Stimulated activated naive B cell treated with anti-CD40 and anti-IgM and Interleukin-4, amounts not matched to agents 10 μg/mL and 1 μg/mL and 100 μg/mL, for 72 hours (primary cell): ENCODE data around the gene PRDX5.
"Not testable (repeated sequence)": the region's sequence is repeated elsewhere in the genome, so short reads cannot be mapped to it uniquely, and the experiment has no call there.

Experiments used
- ATAC-seq, 2 donors: fragments of 150-1000 bp; cut with Tn5 transposase; replicated peaks; 2 replicates each; pipeline ENCODE4 v1.10.0; 2021; ENCODE audit warnings: moderate library complexity in 1 of 2
- DNase-seq: peaks from one replicate; pipeline ENCODE4 v3.0.0; 2021
- H3K27ac Mint-ChIP-seq: one replicate; pipeline ENCODE4 v1.8.0; 2022; ENCODE audit warnings: mild to moderate bottlenecking, mixed read lengths
- H3K27me3 Mint-ChIP-seq, 2 donors: one replicate each; pipeline ENCODE4 v1.8.0; 2022; ENCODE audit warnings: mixed read lengths in 2 of 2
- H3K36me3 Mint-ChIP-seq, 2 donors: one replicate each; pipeline ENCODE4 v1.8.0; 2022; ENCODE audit warnings: mixed read lengths in 2 of 2, mild to moderate bottlenecking in 1 of 2
- H3K4me1 Mint-ChIP-seq, 2 donors: one replicate each; pipeline ENCODE4 v1.8.0; 2022; ENCODE audit warnings: mixed read lengths in 2 of 2, mild to moderate bottlenecking in 1 of 2
- H3K4me3 Mint-ChIP-seq, 2 donors: one replicate each; pipeline ENCODE4 v1.8.0; 2022; ENCODE audit warnings: mild to moderate bottlenecking in 2 of 2, mixed read lengths in 2 of 2, moderate library complexity in 1 of 2
- H3K9me3 Mint-ChIP-seq, 2 donors: one replicate each; pipeline ENCODE4 v1.8.0; 2022; ENCODE audit warnings: mixed read lengths in 2 of 2, mild to moderate bottlenecking in 1 of 2

Gene PRDX5

GRCh38 chr11:64320556-64320955, 2.6 kb downstream of the PRDX5 start:
- H3K27ac Mint-ChIP-seq = no peak overlapping the region
- H3K4me3 Mint-ChIP-seq = no peak overlapping the region
- DNase-seq (no peak), ATAC-seq (no peak)
- peaks cover 51 to 53% of the 10 kb centered on the region in 2 donors for H3K36me3 Mint-ChIP-seq
- peaks cover 28 to 49% of the 10 kb centered on the region in 2 donors for H3K4me1 Mint-ChIP-seq
- H3K27me3 Mint-ChIP-seq = no peaks in the 10 kb centered on the region
- H3K9me3 Mint-ChIP-seq = no peaks in the 10 kb centered on the region

GRCh38 chr11:64321026-64321425, 3.1 kb downstream of the PRDX5 start:
- DNase-seq (no peak), ATAC-seq (no peak)
- Mint-ChIP-seq H3K27me3 (no peaks in the 10 kb centered on the region), H3K9me3 (no peaks in the 10 kb centered on the region), H3K4me1 (peaks cover 28 to 47% of the 10 kb centered on the region in 2 donors), H3K27ac (no peak overlapping the region), H3K36me3 (peaks cover 51 to 53% of the 10 kb centered on the region in 2 donors), H3K4me3 (no peak overlapping the region)

- ATAC-seq (no peak), DNase-seq (no peak)
- no peak overlapping the region for H3K4me3 Mint-ChIP-seq
- peaks cover 24 to 42% of the 10 kb centered on the region in 2 donors for H3K4me1 Mint-ChIP-seq
- H3K36me3 Mint-ChIP-seq = peaks cover 47 to 49% of the 10 kb centered on the region in 2 donors
- H3K9me3 Mint-ChIP-seq = no peaks in the 10 kb centered on the region
- H3K27me3 Mint-ChIP-seq = no peaks in the 10 kb centered on the region
- H3K27ac Mint-ChIP-seq = no peak overlapping the region
Measured at GRCh38 chr11:64321533-64321932, 3.6 kb downstream of the PRDX5 start.

- Mint-ChIP-seq H3K36me3 (peaks cover 37 to 41% of the 10 kb centered on the region in 2 donors), H3K4me3 (no peak overlapping the region), H3K27ac (no peak overlapping the region), H3K27me3 (no peaks in the 10 kb centered on the region), H3K9me3 (peaks cover 0 to 2% of the 10 kb centered on the region in 2 donors), H3K4me1 (peaks cover 18 to 30% of the 10 kb centered on the region in 2 donors)
- no peak for DNase-seq
- ATAC-seq = no peak
Measured at GRCh38 chr11:64322925-64323260, 5.0 kb downstream of the PRDX5 start.

- peaks cover 16 to 25% of the 10 kb centered on the region in 2 donors for H3K4me1 Mint-ChIP-seq
- DNase-seq (no peak), ATAC-seq (no peak)
- no peak overlapping the region for H3K27ac Mint-ChIP-seq
- no peak overlapping the region for H3K4me3 Mint-ChIP-seq
- no peaks in the 10 kb centered on the region for H3K27me3 Mint-ChIP-seq
- peaks cover 33 to 41% of the 10 kb centered on the region in 2 donors for H3K36me3 Mint-ChIP-seq
- H3K9me3 Mint-ChIP-seq = peaks cover 0 to 2% of the 10 kb centered on the region in 2 donors
Measured at GRCh38 chr11:64323373-64323772, 5.5 kb downstream of the PRDX5 start.

GRCh38 chr11:64323984-64324383, 6.1 kb downstream of the PRDX5 start:
- H3K9me3 Mint-ChIP-seq, H3K27me3 Mint-ChIP-seq, H3K4me3 Mint-ChIP-seq, H3K27ac Mint-ChIP-seq, ATAC-seq, DNase-seq: not testable (repeated sequence)
- peaks cover 15 to 20% of the 10 kb centered on the region in 2 donors for H3K4me1 Mint-ChIP-seq
- peaks cover 32 to 38% of the 10 kb centered on the region in 2 donors for H3K36me3 Mint-ChIP-seq

- DNase-seq (no peak), ATAC-seq (no peak)
- no peak overlapping the region for H3K4me3 Mint-ChIP-seq
- peaks cover 24 to 30% of the 10 kb centered on the region in 2 donors for H3K36me3 Mint-ChIP-seq
- peaks cover 0 to 2% of the 10 kb centered on the region in 2 donors for H3K9me3 Mint-ChIP-seq
- H3K4me1 Mint-ChIP-seq = peaks cover 9 to 11% of the 10 kb centered on the region in 2 donors
- H3K27me3 Mint-ChIP-seq = no peaks in the 10 kb centered on the region
- H3K27ac Mint-ChIP-seq = no peak overlapping the region
Measured at GRCh38 chr11:64324692-64325469, 7.0 kb downstream of the PRDX5 start.

GRCh38 chr11:64327375-64327774, 9.5 kb downstream of the PRDX5 start:
- Mint-ChIP-seq H3K4me1 (peaks cover 10 to 18% of the 10 kb centered on the region in 2 donors), H3K27ac (no peak overlapping the region), H3K36me3 (peaks cover 4 to 5% of the 10 kb centered on the region in 2 donors), H3K27me3 (no peaks in the 10 kb centered on the region), H3K9me3 (peaks cover 0 to 2% of the 10 kb centered on the region in 2 donors), H3K4me3 (no peak overlapping the region)
- ATAC-seq (no peak), DNase-seq (no peak)

GRCh38 chr11:64327993-64328392, 10.1 kb downstream of the PRDX5 start:
- Mint-ChIP-seq H3K4me3 (no peak overlapping the region), H3K36me3 (peaks cover 2 to 4% of the 10 kb centered on the region in 2 donors), H3K27ac (no peak overlapping the region), H3K27me3 (no peaks in the 10 kb centered on the region), H3K4me1 (peaks cover 10 to 18% of the 10 kb centered on the region in 2 donors), H3K9me3 (peaks cover 0 to 2% of the 10 kb centered on the region in 2 donors)
- no peak for ATAC-seq
- DNase-seq = no peak

GRCh38 chr11:64330888-64331287, 13.0 kb downstream of the PRDX5 start:
- no peak for DNase-seq
- H3K36me3 Mint-ChIP-seq = peaks cover 3 to 5% of the 10 kb centered on the region in 2 donors
- ATAC-seq = no peak
- H3K27ac Mint-ChIP-seq = no peak overlapping the region
- H3K4me1 Mint-ChIP-seq = peaks cover 23 to 32% of the 10 kb centered on the region in 2 donors
- H3K4me3 Mint-ChIP-seq = no peak overlapping the region
- no peaks in the 10 kb centered on the region for H3K27me3 Mint-ChIP-seq
- H3K9me3 Mint-ChIP-seq = peaks cover 0 to 2% of the 10 kb centered on the region in 2 donors

- DNase-seq (peak; percentile 90), ATAC-seq (peak; percentile 79 to 82)
- Mint-ChIP-seq H3K9me3 (peaks cover 0 to 2% of the 10 kb centered on the region in 2 donors), H3K27me3 (no peaks in the 10 kb centered on the region), H3K4me1 (peaks cover 23 to 39% of the 10 kb centered on the region in 2 donors), H3K36me3 (peaks cover 4 to 5% of the 10 kb centered on the region in 2 donors), H3K4me3 (peak overlapping the region; percentile 3 to 4), H3K27ac (peak overlapping the region; percentile 25)
Measured at GRCh38 chr11:64331569-64332371, 13.8 kb downstream of the PRDX5 start.

GRCh38 chr11:64333556-64333955, 15.6 kb downstream of the PRDX5 start:
- H3K4me1 Mint-ChIP-seq = peaks cover 23 to 39% of the 10 kb centered on the region in 2 donors
- H3K27ac Mint-ChIP-seq = no peak overlapping the region
- peaks cover 8 to 11% of the 10 kb centered on the region in 2 donors for H3K36me3 Mint-ChIP-seq
- ATAC-seq (no peak), DNase-seq (no peak)
- no peaks in the 10 kb centered on the region for H3K27me3 Mint-ChIP-seq
- no peaks in the 10 kb centered on the region for H3K9me3 Mint-ChIP-seq
- H3K4me3 Mint-ChIP-seq = no peak overlapping the region

GRCh38 chr11:64334764-64335735, 17.1 kb downstream of the PRDX5 start:
- Mint-ChIP-seq H3K36me3 (peaks cover 8 to 16% of the 10 kb centered on the region in 2 donors), H3K4me1 (peaks cover 27 to 52% of the 10 kb centered on the region in 2 donors), H3K4me3 (peak overlapping the region; percentile 67 to 79), H3K9me3 (no peaks in the 10 kb centered on the region), H3K27ac (peak overlapping the region; percentile 94), H3K27me3 (no peaks in the 10 kb centered on the region)
- peak; percentile 82 to 83 for ATAC-seq
- DNase-seq = peak; percentile 82
